H1 (cell line): Measurements from ENCODE around the gene SAPCD1. TPM values are rescaled to one million over a fixed set of nuclear protein-coding genes. Genes with fewer than 3 reads are reported as not detected.

ENCODE experiments used
- JUN ChIP-seq: IDR thresholded peaks from 2 replicates; pipeline ENCODE4 v1.6.1; 2011; ENCODE audit warnings: low read depth, mild to moderate bottlenecking, improper control_type of control experiment, low read length
- PHF8 ChIP-seq: fragments of 200-600 bp; sonication (generic); conservative IDR thresholded peaks from 2 replicates; pipeline ENCODE4 v1.7.1; 2012; ENCODE audit warnings: low read depth, mild to moderate bottlenecking, inconsistent platforms, low read length, moderate library complexity
- SP2 ChIP-seq: IDR thresholded peaks from 2 replicates; pipeline ENCODE4 v1.6.1; 2012; ENCODE audit warnings: mild to moderate bottlenecking, low read length, inconsistent platforms
- TAF7 ChIP-seq: optimal IDR thresholded peaks from 2 replicates; pipeline ENCODE3; 2011; ENCODE audit warnings: low read depth, mild to moderate bottlenecking, inconsistent platforms, low read length, moderate library complexity, borderline replicate concordance
- polyA plus RNA-seq, 7 experiments: library from polyadenylated mRNA; depleted of rRNA in 3 of 7; stranded (reverse) in 5 of 7; unstranded in 2 of 7; fragments of >200 nt in 5 of 7; fragments of 200-250 nt in 2 of 7; gene quantifications; 1 replicate in 5 of 7; 2 replicates in 1 of 7; 4 replicates in 1 of 7; pipeline versions ENCODE4 v1.2.1 to v1.2.3, GENCODE V29; 2011 to 2013; ENCODE audit warnings: missing spikeins in 2 of 7, mixed read lengths in 2 of 7
- total RNA-seq: library from RNA; stranded (reverse); fragmentation: NEBNext Ultra II Directional; extraction: Animal tissue kit (Norgen Biotek cat#: 25700); gene quantifications from 2 replicates; pipeline ENCODE4 v1.2.1, GENCODE V29; 2021

The SAPCD1 gene
- total and polyA plus RNA-seq, 2 of the 8 experiments (the other 6 are each of a cell fraction or from before 2014, with no cell fraction given): 3.1 to 5.9 TPM

GRCh38 chr6:31744422-31744821 lies 18.0 kb upstream of the SAPCD1 start (continued):
- TF ChIP-seq PHF8: no peak
- no peak for TF ChIP-seq SP2
- no peak for TF ChIP-seq JUN
- no peak for TF ChIP-seq TAF7
- TF ChIP-seq, all 59 proteins: peak for 0
